ENCODE data around the gene SLC7A4. TPM values are rescaled to one million over a fixed set of nuclear protein-coding genes. Genes with fewer than 3 reads are reported as not detected.

Gene SLC7A4
- polyA plus RNA-seq, 1 of the 3 experiments (the other 2 are of a cell fraction) = 0.02 TPM

DNA sequence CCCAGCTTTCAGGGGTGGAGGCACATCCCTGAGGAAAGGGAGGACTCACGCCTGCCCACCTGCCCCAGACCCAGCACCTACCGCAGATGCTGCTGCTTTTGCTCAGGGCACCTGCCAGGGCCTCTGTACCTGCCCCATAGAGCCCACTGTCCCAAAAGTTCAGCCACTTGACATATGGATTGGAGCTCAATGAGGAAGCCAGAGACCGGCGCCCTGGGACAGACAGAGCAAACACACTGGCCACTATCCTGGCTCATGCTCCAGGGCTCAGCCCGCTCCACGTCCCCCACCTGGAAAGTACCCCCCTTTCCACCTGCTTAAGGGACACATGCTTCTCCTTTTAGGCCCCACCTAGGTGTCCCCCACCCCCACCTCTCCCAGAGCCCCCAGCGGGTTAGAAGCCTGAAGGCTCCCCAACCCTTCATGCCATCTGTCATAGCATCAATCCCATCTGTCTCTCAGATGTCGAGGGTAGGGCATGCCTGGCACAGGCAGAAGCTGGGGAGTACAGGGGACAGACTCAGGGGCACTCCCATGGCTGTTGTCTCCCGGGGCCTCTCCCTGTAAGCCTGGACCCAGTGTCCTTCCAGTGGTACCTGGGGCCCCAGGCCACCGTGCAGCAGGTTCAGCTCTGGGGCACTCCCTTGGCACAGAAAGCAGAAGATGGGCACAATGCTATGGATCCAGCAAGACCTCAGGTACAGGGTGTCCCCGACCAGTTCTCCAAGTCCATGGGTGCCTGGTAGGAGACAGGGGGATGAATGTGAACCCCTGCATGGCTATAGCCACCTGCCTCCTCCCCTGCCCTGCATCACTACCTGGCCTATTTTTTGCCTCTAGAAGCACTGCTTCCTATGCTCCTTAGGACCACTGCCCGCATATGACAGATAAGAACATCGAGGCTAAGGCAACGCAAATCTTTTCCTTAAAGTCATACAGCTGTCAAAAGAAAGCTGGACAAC is 19.6 kb downstream of the SLC7A4 start:
- Histone ChIP-seq H3K9me3 (no peaks in the 10 kb centered on the region), H3K9me2 (no peaks in the 10 kb centered on the region), H3K27ac (ENCODE audit: low read depth in 2 of 2, low read length in 1 of 2) (peak overlapping the region in 1 of 2 experiments; percentile 43; a peak in 1 of 4 replicates), H3K4me3 (ENCODE audit: low read depth in 2 of 2, low read length in 1 of 2) (peak overlapping the region; percentile 76 to 78; a peak in 3 of 4 replicates), H3K9ac (no peak overlapping the region), H3K27me3 (ENCODE audit: insufficient read depth) (no peaks in the 10 kb centered on the region), H3K79me2 (ENCODE audit: insufficient read depth) (peaks cover 7% of the 10 kb centered on the region; the same call in 1 of the 2 replicates), H4K20me1 (ENCODE audit: insufficient read depth) (no peaks in the 10 kb centered on the region), H3K4me2 (peak overlapping the region; percentile 95), H2AFZ (ENCODE audit: low read depth) (no peak overlapping the region), H3K36me3 (replicated peaks in 1 of 2; ENCODE audit: control insufficient read depth in 1 of 2, insufficient read depth in 2 of 2, low read length in 1 of 2) (peaks cover 0 to under 1% of the 10 kb centered on the region in 2 experiments), H3F3A (replicated peaks; ENCODE audit: insufficient read depth) (peaks cover 5% of the 10 kb centered on the region), H3K4me1 (ENCODE audit: control insufficient read depth in 1 of 2, insufficient read depth in 2 of 2, low read depth in 1 of 2, low read length in 1 of 2) (peaks cover 15 to 45% of the 10 kb centered on the region in 2 experiments; a peak in 3 of 4 replicates)
- POLR2A ChIA-PET = interaction anchor here (4.0 kb wide), 1 partner anchor 10 kb away, joined by 34 read pairs; the partner anchor contains the start of gene THAP7
- WGBS (ENCODE audit: low lambda C conversion rate) = 62% methylated on average over 11 of the region's 14 CpGs
- no peak for DNase-seq
- no peak for TF ChIP-seq TAF1 (IDR thresholded peaks at IDR 0.05; ENCODE audit: borderline replicate concordance, low read depth, low read length)
- TF ChIP-seq MXI1 (IDR thresholded peaks at IDR 0.05; ENCODE audit: low read depth, low read length) = no peak
- TF ChIP-seq NFIC (IDR thresholded peaks at IDR 0.05; ENCODE audit: borderline replicate concordance) = no peak
- CTCF ChIA-PET = interaction anchor here (0.6 to 2.4 kb wide), 7 partner anchors 8 to 208 kb away, joined by 3 to 9 read pairs (median 4); partner anchors contain the start of genes LZTR1 and THAP7

DNA sequence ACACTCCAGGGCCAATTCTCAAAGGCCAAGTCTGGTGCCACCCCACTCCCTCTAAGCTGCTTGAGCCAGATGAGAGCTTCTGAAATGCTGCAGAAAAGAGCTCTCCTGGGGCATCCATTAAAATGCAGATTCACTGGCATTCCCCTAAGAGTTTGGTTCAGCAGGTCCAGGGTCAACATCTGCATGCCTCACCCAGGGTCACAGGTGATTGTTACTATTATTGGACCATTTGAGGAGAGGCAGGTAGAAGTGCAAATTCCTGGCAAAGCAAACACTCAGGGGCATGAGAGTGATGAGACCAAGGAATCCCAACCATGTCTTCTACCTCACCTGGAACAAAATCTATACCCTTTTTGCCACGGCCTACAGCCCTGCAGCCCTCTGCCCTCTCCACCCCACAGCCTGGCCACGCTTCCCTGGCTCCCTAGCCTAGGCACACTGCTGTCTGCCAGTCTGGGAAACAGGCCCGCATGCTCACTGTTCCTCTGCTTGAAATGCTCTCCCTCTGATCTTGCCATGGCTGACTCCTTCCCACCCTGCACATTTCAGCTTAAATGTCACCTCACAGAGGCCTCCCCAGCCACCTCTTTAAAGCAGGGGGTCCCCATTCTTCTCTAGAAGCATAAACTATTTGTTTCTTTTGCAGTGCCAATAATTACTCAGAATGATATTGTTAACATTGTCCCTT is 21.8 kb downstream of the SLC7A4 start:
- Histone ChIP-seq H3K27me3 (ENCODE audit: insufficient read depth) (no peaks in the 10 kb centered on the region), H3K4me1 (ENCODE audit: control insufficient read depth in 1 of 2, insufficient read depth in 2 of 2, low read depth in 1 of 2, low read length in 1 of 2) (peaks cover 11 to 29% of the 10 kb centered on the region in 2 experiments; a peak in 3 of 4 replicates), H3K36me3 (replicated peaks in 1 of 2; ENCODE audit: control insufficient read depth in 1 of 2, insufficient read depth in 2 of 2, low read length in 1 of 2) (peaks cover 0 to 4% of the 10 kb centered on the region in 2 experiments), H4K20me1 (ENCODE audit: insufficient read depth) (no peaks in the 10 kb centered on the region), H3K4me2 (no peak overlapping the region), H3K9me3 (no peaks in the 10 kb centered on the region), H3F3A (replicated peaks; ENCODE audit: insufficient read depth) (peaks cover 5% of the 10 kb centered on the region), H3K9me2 (no peaks in the 10 kb centered on the region), H3K4me3 (ENCODE audit: low read depth in 2 of 2, low read length in 1 of 2) (no peak overlapping the region), H3K9ac (no peak overlapping the region), H2AFZ (ENCODE audit: low read depth) (no peak overlapping the region), H3K27ac (ENCODE audit: low read depth in 2 of 2, low read length in 1 of 2) (no peak overlapping the region), H3K79me2 (ENCODE audit: insufficient read depth) (peaks cover 7% of the 10 kb centered on the region; the same call in 1 of the 2 replicates)
- no peak for DNase-seq
- 93% methylated on average over 3 of the region's 3 CpGs for WGBS (ENCODE audit: low lambda C conversion rate)
- TF ChIP-seq RXRA (IDR thresholded peaks at IDR 0.05; ENCODE audit: borderline replicate concordance, low read depth) (no peak), TCF12 (IDR thresholded peaks at IDR 0.05) (no peak), CHD2 (IDR thresholded peaks at IDR 0.05; ENCODE audit: low read length, partially characterized antibody) (no peak), RAD21 (IDR thresholded peaks at IDR 0.05; ENCODE audit: low read length) (no peak), NFIC (IDR thresholded peaks at IDR 0.05; ENCODE audit: borderline replicate concordance) (no peak), MEF2A (IDR thresholded peaks at IDR 0.05; ENCODE audit: borderline replicate concordance, low read depth) (no peak), GABPA (IDR thresholded peaks at IDR 0.05; ENCODE audit: low read depth) (no peak), FOXM1 (IDR thresholded peaks at IDR 0.05; ENCODE audit: low read depth) (no peak), MXI1 (IDR thresholded peaks at IDR 0.05; ENCODE audit: low read depth, low read length) (no peak), TAF1 (IDR thresholded peaks at IDR 0.05; ENCODE audit: borderline replicate concordance, low read depth, low read length) (no peak), FOSL2 (IDR thresholded peaks at IDR 0.05; ENCODE audit: borderline replicate concordance, low read depth) (no peak), NRF1 (IDR thresholded peaks at IDR 0.05; ENCODE audit: low read depth, low read length) (no peak)
- TF ChIP-seq, protein P1, sequence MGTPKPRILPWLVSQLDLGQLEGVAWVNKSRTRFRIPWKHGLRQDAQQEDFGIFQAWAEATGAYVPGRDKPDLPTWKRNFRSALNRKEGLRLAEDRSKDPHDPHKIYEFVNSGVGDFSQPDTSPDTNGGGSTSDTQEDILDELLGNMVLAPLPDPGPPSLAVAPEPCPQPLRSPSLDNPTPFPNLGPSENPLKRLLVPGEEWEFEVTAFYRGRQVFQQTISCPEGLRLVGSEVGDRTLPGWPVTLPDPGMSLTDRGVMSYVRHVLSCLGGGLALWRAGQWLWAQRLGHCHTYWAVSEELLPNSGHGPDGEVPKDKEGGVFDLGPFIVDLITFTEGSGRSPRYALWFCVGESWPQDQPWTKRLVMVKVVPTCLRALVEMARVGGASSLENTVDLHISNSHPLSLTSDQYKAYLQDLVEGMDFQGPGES (IDR thresholded peaks at IDR 0.05; ENCODE audit: low read depth, low read length) = no peak
- TF ChIP-seq, protein P2, sequence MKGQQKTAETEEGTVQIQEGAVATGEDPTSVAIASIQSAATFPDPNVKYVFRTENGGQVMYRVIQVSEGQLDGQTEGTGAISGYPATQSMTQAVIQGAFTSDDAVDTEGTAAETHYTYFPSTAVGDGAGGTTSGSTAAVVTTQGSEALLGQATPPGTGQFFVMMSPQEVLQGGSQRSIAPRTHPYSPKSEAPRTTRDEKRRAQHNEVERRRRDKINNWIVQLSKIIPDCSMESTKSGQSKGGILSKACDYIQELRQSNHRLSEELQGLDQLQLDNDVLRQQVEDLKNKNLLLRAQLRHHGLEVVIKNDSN (IDR thresholded peaks at IDR 0.05; ENCODE audit: borderline replicate concordance, low read depth) = no peak
- TF ChIP-seq, protein P3, sequence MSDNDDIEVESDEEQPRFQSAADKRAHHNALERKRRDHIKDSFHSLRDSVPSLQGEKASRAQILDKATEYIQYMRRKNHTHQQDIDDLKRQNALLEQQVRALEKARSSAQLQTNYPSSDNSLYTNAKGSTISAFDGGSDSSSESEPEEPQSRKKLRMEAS (IDR thresholded peaks at IDR 0.05; ENCODE audit: low read depth) = no peak
- CTCF ChIA-PET = interaction anchor here (1.0 to 2.4 kb wide), 2 partner anchors 29 to 125 kb away, joined by 3 to 4 read pairs; partner anchors contain the start of gene LZTR1
- POLR2A ChIA-PET = interaction anchor here (1.2 kb wide), 1 partner anchor 28 kb away, joined by 3 read pairs; the partner anchor contains the start of gene LZTR1

Data from SK-N-SH (cell line).